GM18511 (cell line): ENCODE measurements around the gene ASIC2.

Experiments
- ATAC-seq: cut with Tn5 transposase; IDR thresholded peaks from one replicate; pipeline ENCODE4 v1.9.1; 2021; ENCODE audit warnings: mild to moderate bottlenecking, moderate library complexity; ENCODE audit not compliant: unreplicated experiment

The ASIC2 gene

DNA sequence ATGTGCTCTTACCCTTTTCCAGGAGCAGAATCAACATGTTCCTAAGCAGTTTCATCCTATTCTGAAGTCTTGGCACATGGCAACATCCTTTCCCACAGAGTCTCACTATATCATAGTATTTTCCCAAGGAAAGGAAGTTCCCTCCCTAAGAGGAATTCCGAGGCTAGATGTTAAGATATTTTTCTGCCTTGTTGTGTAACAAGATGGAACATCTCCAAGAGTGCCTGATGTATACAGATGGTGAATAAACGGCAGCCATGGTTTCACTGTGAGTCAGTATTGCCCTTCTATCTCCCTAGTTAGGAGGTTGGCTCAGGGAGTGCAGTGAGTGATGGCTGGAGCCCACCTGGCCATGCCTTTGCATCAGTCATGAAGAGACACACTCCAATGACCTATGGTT, 253.2 kb downstream of the ASIC2 start:
- ATAC-seq, result no peak

- no peak for ATAC-seq
Measured at GRCh38 chr17:33038740-33039139, 254.4 kb downstream of the ASIC2 start.

DNA sequence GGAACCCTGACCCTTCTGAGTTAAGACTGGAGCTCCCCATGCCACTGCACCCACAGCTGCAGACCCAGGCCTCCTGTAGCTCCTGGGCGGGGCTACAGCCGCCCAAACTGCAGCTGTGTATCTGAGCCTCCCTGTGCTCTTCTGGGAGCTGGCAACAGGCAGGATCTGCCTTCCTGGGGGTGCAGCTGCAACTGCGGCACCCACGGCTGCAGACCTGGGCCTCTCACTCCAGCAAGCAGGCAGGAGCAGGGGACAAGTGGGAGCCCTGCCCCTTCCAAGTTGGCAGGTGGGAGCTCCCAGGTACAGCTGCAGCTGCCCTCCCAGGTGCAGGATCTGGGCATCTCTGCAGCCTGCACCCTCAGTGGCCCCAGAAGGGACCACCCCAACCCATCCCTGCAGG, 259.9 kb downstream of the ASIC2 start:
- no peak for ATAC-seq

- ATAC-seq, result no peak
Measured at GRCh38 chr17:33028778-33029177, 264.3 kb downstream of the ASIC2 start.

DNA sequence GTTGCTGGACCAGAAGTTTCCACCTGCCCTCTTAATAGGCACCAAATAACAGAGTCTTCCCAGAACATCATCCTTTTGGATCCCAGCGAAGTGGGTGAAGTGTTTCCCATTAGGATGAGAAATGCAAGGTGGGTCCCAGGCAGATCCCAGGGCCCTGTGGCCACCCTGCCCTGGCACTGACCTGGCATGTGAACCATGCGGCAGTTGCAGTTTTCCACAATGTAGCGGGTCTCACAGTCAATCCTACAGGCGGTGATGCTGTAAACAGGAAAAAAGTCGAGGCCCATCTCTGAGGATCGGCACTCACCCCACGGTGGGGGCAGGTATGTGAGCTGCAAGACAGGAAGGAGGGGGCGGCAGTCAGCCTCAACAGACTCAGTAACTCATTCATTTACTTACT, 265.0 kb downstream of the ASIC2 start:
- no peak for ATAC-seq

DNA sequence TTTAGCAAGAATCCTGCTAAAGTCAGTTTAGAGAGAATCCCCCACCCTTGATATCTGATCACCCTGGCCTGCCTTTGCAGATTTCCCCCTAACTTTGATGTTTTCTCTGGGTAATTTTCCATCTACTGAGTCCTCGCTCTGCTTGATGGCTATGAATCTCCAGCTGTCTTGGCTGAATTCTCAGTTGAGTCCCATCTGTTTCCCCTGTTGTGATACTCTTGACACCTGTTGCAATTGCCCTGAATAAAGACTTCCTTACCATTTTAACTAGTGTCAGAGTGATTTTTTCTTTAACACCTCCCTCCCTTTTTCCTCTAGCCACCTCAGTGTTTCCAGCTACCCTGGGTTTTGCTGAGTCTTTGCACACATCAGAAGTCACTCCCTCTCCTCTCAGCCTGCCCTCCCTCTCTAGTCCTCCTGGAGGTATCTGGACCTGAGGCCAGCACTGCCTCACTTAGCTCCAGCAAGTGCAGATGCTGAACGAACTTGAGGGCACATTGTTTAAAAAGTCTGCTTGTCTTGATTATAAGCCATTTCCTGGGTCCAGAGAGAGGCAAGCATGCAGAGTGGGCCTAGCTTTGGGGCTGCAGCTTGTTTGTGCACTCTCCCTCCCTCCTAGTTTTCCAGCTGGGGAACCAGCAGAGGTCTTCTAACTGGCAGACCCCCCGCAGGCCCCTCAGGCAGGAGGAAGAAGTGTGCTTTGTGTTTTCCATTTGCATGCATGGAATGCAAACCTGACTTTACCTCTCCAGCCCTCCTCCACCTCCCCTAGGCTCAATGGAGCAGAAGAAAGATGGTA, 268.2 kb downstream of the ASIC2 start:
- ATAC-seq, result no peak

DNA sequence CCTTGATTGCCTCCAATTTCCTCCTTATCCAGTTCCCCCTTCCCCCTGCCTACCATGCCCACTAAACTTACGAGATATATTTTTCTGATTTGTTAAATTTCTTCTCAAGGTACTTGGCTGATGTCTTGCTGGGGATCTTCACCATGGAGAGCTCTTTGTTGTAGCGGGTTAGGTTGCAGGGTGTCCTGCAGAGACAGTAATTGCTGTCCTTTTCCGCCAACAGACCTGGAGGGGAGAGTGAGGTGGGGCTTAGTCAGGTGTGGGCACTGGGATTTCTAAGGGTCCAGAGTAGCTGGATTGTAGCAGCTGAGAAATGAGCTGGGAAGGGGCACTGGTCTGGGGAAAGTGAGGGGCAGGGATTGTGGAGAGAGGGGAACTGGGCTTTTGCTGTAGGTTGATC, 269.3 kb downstream of the ASIC2 start:
- no peak for ATAC-seq

GRCh38 chr17:33021731-33022408, 271.2 kb downstream of the ASIC2 start:
- ATAC-seq, result no peak

DNA sequence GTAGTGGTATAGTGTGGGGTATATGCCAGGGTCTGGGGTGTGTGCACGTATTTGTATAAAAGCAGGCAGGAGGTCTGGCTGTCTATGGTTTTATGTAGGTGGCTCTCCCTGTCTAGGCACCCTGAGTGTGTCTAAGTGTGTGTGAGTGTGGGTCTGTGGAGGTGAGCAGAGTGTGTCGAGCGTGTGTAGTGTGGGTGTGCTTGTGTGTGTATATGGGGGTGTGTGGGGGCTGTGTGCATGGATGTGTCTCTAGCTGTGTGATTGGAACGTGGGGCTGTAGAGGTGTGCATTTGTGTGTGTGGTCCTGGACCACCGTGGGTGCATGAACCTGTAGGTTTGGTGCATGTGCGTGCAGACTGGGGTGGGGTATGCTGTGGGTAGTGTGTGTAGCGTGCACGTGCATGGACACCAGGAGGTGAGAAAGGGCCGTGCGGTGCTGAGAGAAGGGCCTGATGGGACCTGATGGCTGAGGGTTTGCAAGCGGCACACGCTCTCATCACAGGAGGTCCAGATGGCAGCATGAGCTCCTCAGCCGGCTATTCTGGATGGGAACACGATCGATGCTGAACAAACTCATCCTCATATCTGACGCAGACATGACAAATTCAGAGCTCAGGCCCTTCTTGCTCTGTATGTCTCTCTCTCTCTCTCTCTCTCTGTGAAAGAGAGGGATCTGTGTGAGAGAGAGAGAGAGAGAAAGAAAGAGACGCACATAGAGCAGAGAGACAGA, 273.8 kb downstream of the ASIC2 start:
- no peak for ATAC-seq

DNA sequence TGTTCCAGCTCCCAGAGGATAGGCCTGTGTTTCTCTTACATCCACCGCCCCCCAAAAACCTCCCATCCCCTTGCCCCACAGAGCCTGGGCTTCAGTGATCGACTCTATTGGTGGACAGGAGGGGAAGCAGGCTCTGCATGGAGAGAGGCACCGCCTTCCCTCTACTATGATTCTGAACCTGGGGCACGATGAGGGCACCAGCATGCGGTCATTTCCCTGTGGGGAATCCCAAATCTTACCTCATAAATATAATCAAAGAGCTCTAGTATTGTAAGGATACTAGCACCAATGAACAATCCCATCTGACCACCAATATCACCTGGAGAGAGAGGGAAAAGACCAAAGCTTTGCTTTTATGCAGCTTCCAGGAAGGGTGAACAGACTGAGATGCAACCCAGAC, 275.7 kb downstream of the ASIC2 start:
- ATAC-seq, result no peak

DNA sequence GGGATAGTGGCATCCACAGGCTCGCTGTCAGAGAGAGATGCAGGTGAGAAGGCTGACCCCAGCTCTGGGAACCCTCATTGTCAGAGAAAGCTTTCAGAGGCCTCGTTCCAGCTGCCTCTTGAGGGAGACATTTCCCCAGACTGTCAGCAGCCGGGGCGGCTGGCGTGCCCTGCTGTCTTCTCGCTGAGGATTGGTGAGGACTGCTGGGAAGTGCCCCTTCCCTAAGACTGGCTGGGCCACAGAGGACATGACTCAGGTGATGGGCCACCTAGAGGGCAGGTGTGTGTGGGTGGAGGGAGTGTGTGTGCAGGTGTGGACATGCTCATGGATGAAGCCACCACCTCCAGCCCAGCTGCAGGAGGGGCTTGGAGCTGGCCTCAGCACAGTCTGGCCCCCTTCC, 276.2 kb downstream of the ASIC2 start:
- no peak for ATAC-seq

- ATAC-seq, result no peak
Measured at GRCh38 chr17:33015716-33016346, 277.3 kb downstream of the ASIC2 start.

- no peak for ATAC-seq
Measured at GRCh38 chr17:33014751-33015150, 278.3 kb downstream of the ASIC2 start.

DNA sequence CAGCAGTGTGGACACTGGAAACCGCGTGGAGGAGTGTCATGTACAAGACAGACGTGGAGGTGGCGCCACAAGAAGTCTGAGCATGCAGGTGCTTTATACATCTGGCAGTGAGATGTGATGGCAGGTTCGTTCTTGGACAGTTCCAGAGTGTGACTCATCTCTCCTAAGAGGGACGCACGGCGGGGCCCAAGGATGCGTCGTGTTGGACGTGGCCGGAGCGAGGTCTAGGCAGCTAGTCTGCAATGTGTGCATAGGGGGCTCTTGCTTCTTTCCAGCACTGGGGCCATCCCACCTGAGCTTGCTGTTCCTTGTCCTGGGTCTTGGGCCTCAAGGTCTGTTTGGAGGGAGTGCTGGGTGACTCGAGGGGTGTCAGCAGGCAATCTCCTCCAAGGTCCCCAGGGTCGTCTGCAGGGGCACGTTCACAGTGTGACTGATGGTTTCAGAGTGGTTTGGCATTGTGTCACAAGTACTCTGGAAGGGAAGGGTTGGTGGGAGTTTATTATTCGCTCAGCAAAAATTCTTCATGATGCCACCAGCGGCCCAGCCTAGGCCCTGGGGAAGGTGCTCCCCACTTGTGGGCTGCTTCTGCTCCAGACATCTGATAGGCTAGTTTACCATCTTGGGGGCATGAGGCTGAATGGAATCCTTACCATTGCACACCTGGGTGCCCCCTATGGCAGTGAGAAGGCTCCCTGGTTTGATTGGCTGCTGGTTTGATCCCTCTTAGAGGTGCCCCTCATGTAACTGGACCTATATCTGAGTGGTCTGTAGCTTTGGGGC, 279.3 kb downstream of the ASIC2 start:
- no peak for ATAC-seq

DNA sequence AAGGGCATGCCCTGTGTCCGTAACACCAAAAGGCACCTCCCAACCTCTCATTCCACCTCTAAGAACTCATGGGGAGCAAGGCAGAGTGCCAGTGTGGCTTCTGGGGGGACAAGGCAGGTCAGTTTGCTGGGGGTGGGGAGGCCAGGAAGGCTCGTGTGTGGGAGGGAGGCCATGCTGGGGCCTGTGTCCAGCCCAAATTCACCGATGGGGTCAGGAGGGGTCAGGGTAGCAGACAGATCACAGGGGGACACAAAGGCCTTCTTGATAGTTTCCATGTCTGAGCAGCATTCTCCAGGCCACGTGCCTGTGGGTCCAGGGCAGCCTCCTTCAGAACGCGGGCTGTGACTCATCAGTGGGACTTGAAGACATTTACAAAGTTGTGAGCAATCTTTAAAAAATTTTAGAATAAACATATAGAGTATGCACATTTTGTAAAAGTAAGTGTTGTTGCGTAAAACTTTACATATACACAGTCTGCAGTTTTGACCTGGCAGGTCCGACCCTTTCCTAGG, 280.5 kb downstream of the ASIC2 start:
- ATAC-seq, result no peak

GRCh38 chr17:33009636-33010035, 283.5 kb downstream of the ASIC2 start:
- no peak for ATAC-seq

DNA sequence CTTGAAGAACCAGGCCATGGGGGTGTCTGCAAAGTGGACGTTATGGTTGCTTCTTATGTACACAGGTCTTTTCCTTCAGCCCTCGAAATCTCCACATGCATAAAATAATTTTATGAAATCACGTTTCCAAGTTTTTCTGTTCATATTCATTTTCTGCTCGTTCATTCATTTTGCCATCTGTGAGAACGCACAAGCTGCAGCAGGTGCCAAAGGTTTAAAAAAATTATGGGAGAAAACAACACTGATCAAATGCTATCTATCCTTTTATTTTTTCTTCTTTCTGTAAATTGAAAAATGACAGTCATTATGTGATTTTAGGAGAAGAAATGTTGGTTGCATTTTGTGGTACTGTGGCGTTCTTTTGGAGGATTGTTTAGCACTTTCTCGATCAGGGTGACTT, 285.9 kb downstream of the ASIC2 start:
- ATAC-seq, result no peak

GRCh38 chr17:33002246-33002645, 290.8 kb downstream of the ASIC2 start:
- ATAC-seq, result no peak

DNA sequence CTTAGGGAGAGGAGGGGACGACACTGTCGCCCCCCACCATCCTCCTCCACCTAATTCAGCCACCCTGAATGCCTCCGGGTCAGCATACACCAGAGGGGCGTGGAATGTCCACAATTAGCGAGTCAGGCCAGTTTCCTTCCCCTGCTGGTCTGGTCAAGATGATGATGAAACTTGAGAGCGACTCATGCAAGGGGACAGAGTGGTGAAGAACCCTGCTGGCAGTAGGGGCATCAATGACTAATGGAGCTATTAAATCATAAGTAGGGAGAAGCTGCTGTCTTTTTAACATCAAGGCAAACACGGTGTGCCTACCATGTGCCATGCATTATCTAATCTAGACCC, 294.2 kb downstream of the ASIC2 start:
- ATAC-seq, result no peak

DNA sequence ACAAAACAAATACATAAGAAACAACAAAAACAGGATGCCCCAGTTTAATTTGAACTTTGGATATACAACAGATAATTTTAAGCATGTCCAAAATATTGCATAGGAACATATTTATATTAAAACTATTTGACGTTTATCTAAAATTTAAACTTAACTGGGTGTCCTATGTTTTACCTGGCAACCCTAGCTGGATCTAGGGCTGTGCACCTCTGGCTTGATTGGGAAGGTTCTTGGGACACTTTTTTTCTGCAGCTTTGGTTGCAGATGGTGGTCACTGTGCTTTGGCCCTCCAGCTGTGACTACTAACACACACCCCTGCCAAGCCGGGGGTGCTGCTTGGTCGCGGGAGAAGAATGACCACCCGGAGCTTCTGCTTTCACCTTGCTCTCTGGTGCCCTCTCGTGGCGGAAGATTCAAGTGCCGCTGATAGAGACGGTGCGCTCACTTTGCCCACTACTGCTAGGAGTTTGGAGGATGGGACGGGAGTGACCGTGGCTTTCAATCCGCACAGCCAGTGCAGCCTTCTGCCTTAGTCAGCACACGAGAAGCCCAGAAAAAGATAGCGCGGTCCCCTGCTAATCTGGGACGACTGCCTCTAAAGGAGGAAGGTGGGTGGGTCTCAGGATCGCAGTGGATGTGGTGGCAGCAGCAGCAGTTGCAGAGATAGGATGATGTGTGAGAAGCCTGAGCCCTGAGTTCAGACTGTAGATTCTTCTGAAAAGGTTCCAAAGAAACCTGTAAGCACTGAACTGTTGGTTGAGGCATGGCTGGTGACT, 294.8 kb downstream of the ASIC2 start:
- ATAC-seq, result no peak
